Activated CD8-positive, alpha-beta T cell treated with anti-CD3 and anti-CD28 coated beads for 36 hours (primary cell): ENCODE data around the gene RBMS3. TPM values are rescaled to one million over a fixed set of nuclear protein-coding genes. Genes with fewer than 3 reads are reported as not detected.

Source experiments
- ATAC-seq: fragments of 200-7000 bp; cut with Tn5 transposase; one replicate; pipeline ENCODE4 v1.10.0; 2021; ENCODE audit warnings: mild to moderate bottlenecking, moderate library complexity
- CTCF ChIA-PET: fragments of 350-600 bp; sonication (Branson Sonifier 250); formaldehyde crosslinking; loops from one replicate; lab custom pipeline; 2021; ENCODE audit warnings: antibody characterized with exemption; lab: Charles Lee
- POLR2A ChIA-PET: fragments of 350-600 bp; sonication (Branson Sonifier 250); formaldehyde crosslinking; loops from one replicate; lab custom pipeline; 2021; ENCODE audit warnings: antibody characterized with exemption; lab: Charles Lee
- DNase-seq: peaks from one replicate; pipeline ENCODE4 v3.0.0-alpha.2; 2020
- H3K27ac Mint-ChIP-seq: one replicate; pipeline ENCODE4 v1.8.0; 2021; ENCODE audit warnings: mild to moderate bottlenecking, mixed read lengths
- H3K27me3 Mint-ChIP-seq: one replicate; pipeline ENCODE4 v1.8.0; 2021; ENCODE audit warnings: mixed read lengths
- H3K36me3 Mint-ChIP-seq: one replicate; pipeline ENCODE4 v1.8.0; 2021; ENCODE audit warnings: low read depth, mixed read lengths
- H3K4me1 Mint-ChIP-seq: one replicate; pipeline ENCODE4 v1.8.0; 2021; ENCODE audit warnings: low read depth, mixed read lengths
- H3K4me3 Mint-ChIP-seq: one replicate; pipeline ENCODE4 v1.8.0; 2021; ENCODE audit warnings: mild to moderate bottlenecking, moderate library complexity, mixed read lengths
- H3K9me3 Mint-ChIP-seq: one replicate; pipeline ENCODE4 v1.8.0; 2021; ENCODE audit warnings: mixed read lengths
- CTCF ChIP-seq: fragments of 200-600 bp; IDR thresholded peaks from one replicate; pipeline ENCODE4 v1.8.0; 2022; ENCODE audit warnings: antibody characterized with exemption, mild to moderate bottlenecking
- intact Hi-C: fragments of 100-400 bp; cut with micrococcal nuclease; formaldehyde crosslinking; loops from one replicate; pipeline ENCODE4 v1.10.0; 2022
- total RNA-seq, 2 experiments: library from RNA; stranded (reverse); gene quantifications; one replicate each; pipeline ENCODE4 v1.2.3, GENCODE V29; 2021

The RBMS3 gene
- total RNA-seq, 2 experiments from 2014 or later, result 2.3 to 2.8 TPM

GRCh38 chr3:29544701-29545363, 264.0 kb downstream of the RBMS3 start:
- DNase-seq (no peak), ATAC-seq (no peak)
- H3K4me3 Mint-ChIP-seq, result no peak overlapping the region
- H3K4me1 Mint-ChIP-seq, result no peaks in the 10 kb centered on the region
- no peaks in the 10 kb centered on the region for H3K9me3 Mint-ChIP-seq
- intact Hi-C loops, result no loop called here
- ChIA-PET CTCF (no interaction called here), POLR2A (no interaction called here)
- TF ChIP-seq CTCF, result no peak
- H3K27ac Mint-ChIP-seq, result no peak overlapping the region
- no peaks in the 10 kb centered on the region for H3K27me3 Mint-ChIP-seq
- no peaks in the 10 kb centered on the region for H3K36me3 Mint-ChIP-seq

- no peak for TF ChIP-seq CTCF
- ChIA-PET CTCF (no interaction called here), POLR2A (no interaction called here)
- H3K27ac Mint-ChIP-seq, result no peak overlapping the region
- intact Hi-C loops, result no loop called here
- ATAC-seq, result no peak
- H3K9me3 Mint-ChIP-seq, result no peaks in the 10 kb centered on the region
- H3K36me3 Mint-ChIP-seq, result no peaks in the 10 kb centered on the region
- peaks cover under 1% of the 10 kb centered on the region for H3K27me3 Mint-ChIP-seq
- H3K4me3 Mint-ChIP-seq, result no peak overlapping the region
- H3K4me1 Mint-ChIP-seq, result no peaks in the 10 kb centered on the region
- DNase-seq, result no peak
Observed at GRCh38 chr3:29545615-29546014, 264.7 kb downstream of the RBMS3 start.

GRCh38 chr3:29552051-29552450, 271.2 kb downstream of the RBMS3 start:
- intact Hi-C loops, result no loop called here

GRCh38 chr3:29554566-29554965, 273.7 kb downstream of the RBMS3 start:
- ChIA-PET CTCF (no interaction called here), POLR2A (no interaction called here)
- no peak overlapping the region for H3K4me3 Mint-ChIP-seq
- no peak for DNase-seq
- no peak overlapping the region for H3K27ac Mint-ChIP-seq
- H3K9me3 Mint-ChIP-seq, result no peaks in the 10 kb centered on the region
- peaks cover 11% of the 10 kb centered on the region for H3K27me3 Mint-ChIP-seq
- H3K4me1 Mint-ChIP-seq, result peaks cover 7% of the 10 kb centered on the region
- intact Hi-C loops, result no loop called here
- no peak for TF ChIP-seq CTCF
- peak; percentile 70 for ATAC-seq
- H3K36me3 Mint-ChIP-seq, result no peaks in the 10 kb centered on the region

More at GRCh38 chr3:29552051-29552450, 271.2 kb downstream of the RBMS3 start:
- peaks cover 7% of the 10 kb centered on the region for H3K4me1 Mint-ChIP-seq
- H3K9me3 Mint-ChIP-seq, result no peaks in the 10 kb centered on the region
- H3K27ac Mint-ChIP-seq, result no peak overlapping the region
- DNase-seq, result no peak
- TF ChIP-seq CTCF, result no peak
- ChIA-PET POLR2A (no interaction called here), CTCF (no interaction called here)
- H3K4me3 Mint-ChIP-seq, result no peak overlapping the region
- no peak for ATAC-seq
- H3K27me3 Mint-ChIP-seq, result peaks cover 6% of the 10 kb centered on the region
- no peaks in the 10 kb centered on the region for H3K36me3 Mint-ChIP-seq

- intact Hi-C loops, result no loop called here
- CTCF ChIA-PET, result no interaction called here
Observed at GRCh38 chr3:29555590-29555989, 274.7 kb downstream of the RBMS3 start.

More at GRCh38 chr3:29555590-29555989, 274.7 kb downstream of the RBMS3 start:
- no peak for DNase-seq
- H3K36me3 Mint-ChIP-seq, result no peaks in the 10 kb centered on the region
- POLR2A ChIA-PET, result no interaction called here
- TF ChIP-seq CTCF, result no peak
- ATAC-seq, result no peak
- H3K27ac Mint-ChIP-seq, result no peak overlapping the region
- H3K4me3 Mint-ChIP-seq, result no peak overlapping the region
- peaks cover 7% of the 10 kb centered on the region for H3K4me1 Mint-ChIP-seq
- H3K9me3 Mint-ChIP-seq, result no peaks in the 10 kb centered on the region
- peaks cover 11% of the 10 kb centered on the region for H3K27me3 Mint-ChIP-seq
